RWPE1 (cell line): ENCODE results near the gene TSHZ2.

Experiments used
- CTCF ChIA-PET: fragments of 350-600 bp; sonication (Branson Sonifier 250); formaldehyde crosslinking; extraction: SDS; loops from one replicate; lab custom pipeline; 2021; lab: Yijun Ruan, JAX
- POLR2A ChIA-PET: fragments of 400-600 bp; formaldehyde crosslinking; extraction: SDS; loops from one replicate; lab custom pipeline; 2020; ENCODE audit warnings: antibody characterized with exemption; ENCODE audit not compliant: low non-redundant PET; lab: Yijun Ruan, JAX
- DNase-seq: peaks from one replicate; pipeline ENCODE4 v3.0.0; 2012; ENCODE audit warnings: low spot score
- H3K27ac ChIP-seq: fragments of 450-650 bp; 2 replicates; pipeline ENCODE4 v1.5.1; 2017
- CTCF ChIP-seq: fragments of 450-650 bp; conservative IDR thresholded peaks from 2 replicates; pipeline ENCODE4 v1.5.1; 2017; ENCODE audit warnings: low read depth, mild to moderate bottlenecking

Gene TSHZ2

DNA sequence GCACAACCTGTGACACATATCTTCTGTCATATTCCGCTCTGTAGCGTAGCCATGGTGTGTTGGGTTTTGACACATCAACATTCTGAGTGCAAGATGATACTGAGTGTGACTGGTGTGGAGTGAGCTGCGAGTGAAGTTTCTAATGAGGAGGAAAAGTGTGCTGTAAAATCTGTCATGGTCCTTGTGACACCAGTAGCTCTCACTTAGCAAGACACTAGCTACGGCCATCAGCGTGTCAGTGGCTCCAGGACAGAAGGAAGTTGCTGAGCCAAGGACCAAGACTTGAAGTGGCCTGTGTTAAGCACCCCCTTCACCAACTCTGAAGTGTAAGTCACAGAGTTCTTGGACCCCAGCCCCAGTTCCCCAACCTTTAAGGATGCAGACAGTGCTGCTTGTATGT, 72.1 kb downstream of the TSHZ2 start:
- H3K27ac ChIP-seq: no peak overlapping the region
- ChIA-PET POLR2A (no interaction called here), CTCF (interaction anchor here (0.5 to 0.7 kb wide), 2 partner anchors 369 to 586 kb away, joined by 3 read pairs; no protein-coding TSS in a partner anchor)
- DNase-seq: no peak
- no peak for TF ChIP-seq CTCF

DNA sequence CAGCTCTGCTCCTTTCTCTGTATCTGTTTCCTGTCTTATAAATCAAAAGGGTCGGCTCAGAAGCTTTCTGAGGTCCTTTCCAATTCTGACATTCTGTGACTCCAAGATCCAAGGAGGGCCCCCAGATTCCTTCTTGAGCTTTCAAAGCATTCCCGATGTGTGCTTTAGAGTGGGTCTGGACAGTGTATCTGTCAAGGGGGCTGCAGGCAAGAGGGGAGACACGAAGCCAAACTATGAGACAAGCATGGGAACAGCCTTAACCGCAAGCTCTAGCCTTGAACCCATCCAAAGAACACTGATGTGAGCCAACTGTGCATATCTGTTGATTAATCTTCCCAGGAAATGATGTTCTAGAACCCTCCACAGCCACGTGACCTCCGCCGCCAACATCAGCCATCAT, 73.8 kb downstream of the TSHZ2 start:
- ChIA-PET POLR2A (no interaction called here), CTCF (no interaction called here)
- no peak overlapping the region for H3K27ac ChIP-seq
- DNase-seq: no peak
- no peak for TF ChIP-seq CTCF

GRCh38 chr20:53047203-53047602, 75.0 kb downstream of the TSHZ2 start:
- no peak overlapping the region for H3K27ac ChIP-seq
- ChIA-PET CTCF (no interaction called here), POLR2A (no interaction called here)
- DNase-seq: no peak
- TF ChIP-seq CTCF: no peak

DNA sequence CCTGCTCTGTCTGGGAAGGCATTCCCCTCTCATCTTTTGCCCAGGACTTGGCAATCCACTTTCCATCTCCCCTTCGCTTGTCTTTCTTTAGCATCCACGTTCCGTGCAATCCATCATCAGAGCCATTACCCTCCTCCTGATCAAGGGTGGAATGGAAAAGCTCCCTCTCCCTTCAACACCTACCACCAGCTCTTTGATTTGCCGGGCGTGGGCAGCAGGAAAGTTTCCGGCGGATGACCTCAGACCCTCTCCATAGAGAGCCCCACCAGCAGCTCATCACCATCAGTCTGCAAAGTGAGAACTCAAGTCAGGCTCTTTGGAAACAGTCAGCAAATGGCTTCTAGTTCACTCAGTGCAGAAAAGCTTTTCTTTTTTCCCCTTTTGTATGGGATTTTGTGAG, 76.2 kb downstream of the TSHZ2 start:
- H3K27ac ChIP-seq: no peak overlapping the region
- ChIA-PET CTCF (interaction anchor here (0.6 to 0.9 kb wide), 2 partner anchors 17 to 123 kb away, joined by 3 to 4 read pairs; no protein-coding TSS in a partner anchor), POLR2A (no interaction called here)
- DNase-seq: no peak
- no peak for TF ChIP-seq CTCF

DNA sequence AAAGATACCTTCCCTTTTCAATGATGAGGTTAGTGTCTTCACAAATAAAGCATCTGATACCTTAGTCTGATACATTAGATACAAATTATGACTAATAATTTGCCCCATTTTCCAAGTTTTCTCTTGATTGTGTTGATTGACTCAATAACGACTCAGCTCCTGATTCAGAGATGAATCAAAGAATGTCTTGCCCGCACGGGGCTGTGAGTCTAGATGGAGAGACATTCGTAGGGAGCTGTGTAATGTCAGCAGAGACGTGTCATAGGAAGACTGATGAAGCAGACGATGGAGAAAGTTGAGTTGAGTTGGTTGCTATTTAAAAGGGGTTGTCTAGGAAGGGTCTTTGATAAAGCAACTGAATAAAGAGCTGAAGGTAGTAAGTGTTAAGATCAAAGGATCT, 78.2 kb downstream of the TSHZ2 start:
- no peak overlapping the region for H3K27ac ChIP-seq
- no peak for TF ChIP-seq CTCF
- POLR2A ChIA-PET: no interaction called here
- no peak for DNase-seq
- CTCF ChIA-PET: no interaction called here

GRCh38 chr20:53052380-53052779, 80.2 kb downstream of the TSHZ2 start:
- no peak overlapping the region for H3K27ac ChIP-seq
- POLR2A ChIA-PET: no interaction called here
- DNase-seq: no peak
- CTCF ChIA-PET: no interaction called here
- TF ChIP-seq CTCF: no peak

DNA sequence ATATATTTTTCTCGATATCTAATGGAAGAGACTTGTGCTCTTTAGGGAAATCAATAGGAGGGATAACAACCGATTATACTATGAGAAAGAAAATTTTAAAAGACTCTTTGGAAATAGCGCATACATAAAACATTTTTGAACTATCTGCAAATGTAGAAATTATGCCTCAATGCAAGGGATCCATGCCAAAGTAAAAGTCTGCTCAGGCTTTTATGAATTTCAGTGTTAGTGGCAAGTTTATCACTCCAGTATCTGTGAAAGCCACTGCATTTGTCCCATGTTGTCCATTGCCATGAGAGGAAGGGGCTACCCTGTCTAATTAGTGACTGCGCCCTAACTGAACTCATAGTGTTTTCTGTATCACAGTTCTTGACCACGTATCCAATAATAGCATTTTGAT, 81.4 kb downstream of the TSHZ2 start:
- DNase-seq: no peak
- no peak for TF ChIP-seq CTCF
- no peak overlapping the region for H3K27ac ChIP-seq
- CTCF ChIA-PET: no interaction called here
- POLR2A ChIA-PET: interaction anchor here (0.5 kb wide), 1 partner anchor 1398 kb away, joined by 3 read pairs; no protein-coding TSS in a partner anchor
